K562 (cell line): ENCODE measurements around the gene LYRM1. TPM values are rescaled to one million over a fixed set of nuclear protein-coding genes. Genes with fewer than 3 reads are reported as not detected.

Experiments used
- ATAC-seq: fragments of 200-7000 bp; cut with Tn5 transposase; 3 replicates; pipeline ENCODE4 v1.9.1; 2020; ENCODE audit warnings: moderate library complexity
- BruUV-seq: library from RNA; stranded (reverse); fragments of 400-500 nt; replicated peaks from 2 replicates; lab custom pipeline; 2021; lab: Mats Ljungman, UMichigan
- CTCF ChIA-PET: fragments of 300-600 bp; formaldehyde crosslinking; extraction: SDS; loops from one replicate; lab custom pipeline; 2021; ENCODE audit warnings: low intra/inter-chr PET ratio; lab: Yijun Ruan, JAX
- POLR2A ChIA-PET: fragments of 300-600, 350-650 bp; sonication (Branson Sonifier 250); formaldehyde crosslinking; extraction: SDS; loops from one replicate; lab custom pipeline; 2021; ENCODE audit warnings: antibody characterized with exemption, inconsistent platforms; lab: Yijun Ruan, JAX
- DNase-seq, 4 experiments: peaks; one replicate each; pipeline versions ENCODE4 v3.0.0 to v3.0.0-alpha.2; 2011 to 2018; ENCODE audit warnings: low spot score in 3 of 4, mixed read lengths in 3 of 4; ENCODE audit errors: extremely low read depth in 1 of 4
- FAIRE-seq: peaks from 2 replicates; lab custom pipeline; 2011; peaks lifted over from hg19 to GRCh38; lab: Jason Lieb, UNC
- H2AFZ ChIP-seq: 2 replicates; pipeline ENCODE4 v1.6.0; 2011; ENCODE audit warnings: low read depth, low read length, control low read depth, inconsistent platforms
- H3K27ac ChIP-seq: fragments of 200-600 bp; 3 replicates; pipeline ENCODE4 v1.8.0; 2011; ENCODE audit warnings: low read depth, mild to moderate bottlenecking, control low read depth, inconsistent platforms, low read length, moderate library complexity, mixed read lengths; ENCODE audit errors: extremely low read depth
- H3K27me3 ChIP-seq, 2 experiments: fragments of 300-600 bp in 1 of 2; 2 replicates in 1 of 2; 3 replicates in 1 of 2; pipeline versions ENCODE4 v1.6.0 to v1.8.0; 2011; ENCODE audit warnings: inconsistent platforms in 2 of 2, low read length in 2 of 2, mild to moderate bottlenecking in 1 of 2, mixed read lengths in 1 of 2, moderate library complexity in 1 of 2; ENCODE audit not compliant: control insufficient read depth in 2 of 2, insufficient read depth in 2 of 2
- H3K36me3 ChIP-seq: fragments of 300-600 bp; 3 replicates; pipeline ENCODE4 v1.8.0; 2011; ENCODE audit warnings: mild to moderate bottlenecking, low read length, inconsistent platforms; ENCODE audit not compliant: control insufficient read depth, insufficient read depth
- H3K4me1 ChIP-seq, 2 experiments: fragments of 200-600 bp in 1 of 2; replicated peaks in 1 of 2; 2 replicates in 1 of 2; 3 replicates in 1 of 2; pipeline versions ENCODE4 v1.5.1 to v1.8.0; 2011; ENCODE audit warnings: inconsistent platforms in 2 of 2, low read length in 2 of 2, mild to moderate bottlenecking in 1 of 2, mixed read lengths in 1 of 2, moderate library complexity in 1 of 2; ENCODE audit not compliant: control insufficient read depth in 2 of 2, insufficient read depth in 2 of 2
- H3K4me2 ChIP-seq: 2 replicates; pipeline ENCODE4 v1.6.1; 2011; ENCODE audit warnings: low read length, control low read depth, inconsistent platforms, mixed read lengths; ENCODE audit not compliant: insufficient read depth
- H3K4me3 ChIP-seq: fragments of 200-600 bp; sonication (generic), shearing (Covaris generic); 2 replicates; pipeline ENCODE4 v1.5.1; 2016; ENCODE audit warnings: control low read depth, inconsistent platforms
- H3K79me2 ChIP-seq: fragments of 200-600 bp; 3 replicates; pipeline ENCODE4 v1.8.0; 2011; ENCODE audit warnings: low read length, inconsistent platforms; ENCODE audit not compliant: control insufficient read depth, insufficient read depth
- H3K9ac ChIP-seq, 2 experiments: 2 replicates each; pipeline versions ENCODE4 v1.6.0 to v1.6.1; 2011; ENCODE audit warnings: low read depth in 2 of 2, low read length in 2 of 2, control low read depth in 1 of 2, inconsistent platforms in 1 of 2, mild to moderate bottlenecking in 1 of 2, mixed read lengths in 1 of 2; ENCODE audit not compliant: insufficient read depth in 1 of 2
- H3K9me1 ChIP-seq: one replicate; pipeline ENCODE4 v1.6.0; 2011; ENCODE audit warnings: inconsistent platforms, mild to moderate bottlenecking, low read length, moderate library complexity; ENCODE audit not compliant: control insufficient read depth, insufficient read depth
- H3K9me3 ChIP-seq: replicated peaks from 2 replicates; pipeline ENCODE4 v1.5.1; 2011; ENCODE audit warnings: low read depth, low read length, inconsistent platforms; ENCODE audit not compliant: control insufficient read depth, insufficient read depth
- H4K20me1 ChIP-seq: replicated peaks from 2 replicates; pipeline ENCODE4 v1.6.1; 2011; ENCODE audit warnings: low read length, inconsistent platforms, mixed read lengths; ENCODE audit not compliant: control insufficient read depth, insufficient read depth
- DACH1 ChIP-seq: fragments of 450-650 bp; IDR thresholded peaks from 2 replicates; pipeline ENCODE4 v1.6.1; 2018; ENCODE audit not compliant: partially characterized antibody
- MEF2D ChIP-seq: conservative IDR thresholded peaks from 2 replicates; pipeline ENCODE4 v1.6.1; 2016; ENCODE audit warnings: low read depth, missing genetic modification characterization, missing compliant biosample characterization
- MGA ChIP-seq: fragments of 450-650 bp; IDR thresholded peaks from 2 replicates; pipeline ENCODE4 v1.6.1; 2016; ENCODE audit warnings: mild to moderate bottlenecking, moderate library complexity
- ZNF146 ChIP-seq: IDR thresholded peaks from one replicate; pipeline ENCODE4 v1.6.1; 2018; ENCODE audit warnings: missing compliant biosample characterization; ENCODE audit not compliant: unreplicated experiment
- ZNF398 ChIP-seq: fragments of 250-450 bp; sonication (Bioruptor Pico); IDR thresholded peaks from 2 replicates; pipeline ENCODE4 v1.8.0; 2021; ENCODE audit warnings: moderate library complexity, mild to moderate bottlenecking, inconsistent platforms
- ZNF699 ChIP-seq: fragments of 250-450 bp; sonication (Bioruptor Pico); IDR thresholded peaks from 2 replicates; pipeline ENCODE4 v1.8.0; 2021; ENCODE audit warnings: mild to moderate bottlenecking, moderate library complexity; ENCODE audit not compliant: insufficient replicate concordance
- WGBS: fragments of 100-300 bp; shearing (Covaris generic); methylation state at CpG from one replicate; pipeline ENCODE4 v1.1.6; 2016; ENCODE audit warnings: low coverage, mixed read lengths; ENCODE audit not compliant: insufficient coverage; ENCODE audit errors: missing lambda C conversion rate; 5-methylcytosine and 5-hydroxymethylcytosine counted together
- in situ Hi-C: fragments of 300-500 bp; cut with MboI; formaldehyde crosslinking; loops from 4 replicates; pipeline ENCODE4 v1.15.0; 2018; ENCODE audit warnings: inconsistent platforms, mixed read lengths
- intact Hi-C: fragments of 100-400 bp; cut with micrococcal nuclease; formaldehyde crosslinking; loops from 2 replicates; pipeline ENCODE4 v1.14.2; 2022
- polyA plus RNA-seq, 8 experiments: library from polyadenylated mRNA; depleted of rRNA in 4 of 8; stranded (reverse) in 5 of 8; unstranded in 3 of 8; fragments of >200 nt; fragmentation: Nextera tagmentation in 2 of 8; fragmentation: Illumina TruSeq in 1 of 8; extraction: Ambion mirVana in 2 of 8; extraction: Trizol in 1 of 8; gene quantifications; 2 replicates each; pipeline versions ENCODE4 v1.2.1 to v1.2.3, GENCODE V29; 2011 to 2014; ENCODE audit warnings: inconsistent platforms in 1 of 8, missing spikeins in 1 of 8
- total RNA-seq, 7 experiments: library from RNA; depleted of rRNA in 6 of 7; stranded (reverse); fragments of >200 nt in 6 of 7; fragmentation: Illumina TruSeq in 2 of 7; extraction: Trizol in 2 of 7; gene quantifications; 2 replicates each; pipeline versions ENCODE4 v1.2.1 to v1.2.3, GENCODE V29; 2011 to 2021; ENCODE audit warnings: low replicate concordance in 1 of 7

LYRM1 gene
- total and polyA plus RNA-seq, 9 of the 15 experiments (the other 6 are each of a cell fraction or from before 2014, with no cell fraction given), result 17.5 to 44.1 (median 32.7) TPM

GRCh38 chr16:20916289-20916688 lies 15.7 kb downstream of the LYRM1 start:
- Histone ChIP-seq H3K9ac (peak overlapping the region; percentile 16 to 70; a peak in 3 of 4 replicates), H3K9me1 (no peaks in the 10 kb centered on the region), H4K20me1 (no peaks in the 10 kb centered on the region), H3K36me3 (no peaks in the 10 kb centered on the region), H3K4me2 (peak overlapping the region; percentile 34; the same call in 1 of the 2 replicates), H3K4me3 (no peak overlapping the region), H3K27ac (peak overlapping the region; percentile 55), H3K27me3 (no peaks in the 10 kb centered on the region), H2AFZ (peak overlapping the region; percentile 71), H3K9me3 (no peaks in the 10 kb centered on the region), H3K4me1 (peaks cover 27 to 44% of the 10 kb centered on the region in 2 experiments), H3K79me2 (no peaks in the 10 kb centered on the region)
- FAIRE-seq (peak; percentile 32), ATAC-seq (peak; percentile 15; the same call in 2 of the 3 replicates), DNase-seq (peak in 1 of 4 experiments; percentile 44)
- in situ Hi-C loops, result no loop called here
- intact Hi-C loops, result no loop called here
- ChIA-PET POLR2A (interaction anchor here (0.5 to 1.5 kb wide), 4 partner anchors 15 to 72 kb away, joined by 3 to 5 read pairs (median 4); partner anchors contain the start of genes DCUN1D3 and LYRM1), CTCF (no interaction called here)
- no TSS peak for BruUV-seq
- WGBS, result 52% methylated on average over 10 of the region's 10 CpGs
- TF ChIP-seq ZNF146 (CRISPR knock-in tag) (no peak), MEF2D (0 out of 2 replicates have a peak, but pooled peaks have one; percentile 27), MGA (peak; percentile 9; the same call in 1 of the 2 replicates), DACH1 (no peak), ZNF699 (CRISPR knock-in tag) (no peak), ZNF398 (CRISPR knock-in tag) (no peak)
